Fibroblast of peridontal ligament (primary cell): ENCODE data around the gene ACAP2.
"Not testable (repeated sequence)": the region's sequence is repeated elsewhere in the genome, so short reads cannot be mapped to it uniquely, and the experiment has no call there.

Experiments used
- DNase-seq: peaks from one replicate; pipeline ENCODE4 v3.0.0-alpha.2; 2010; ENCODE audit errors: extremely low read depth

Gene ACAP2

DNA sequence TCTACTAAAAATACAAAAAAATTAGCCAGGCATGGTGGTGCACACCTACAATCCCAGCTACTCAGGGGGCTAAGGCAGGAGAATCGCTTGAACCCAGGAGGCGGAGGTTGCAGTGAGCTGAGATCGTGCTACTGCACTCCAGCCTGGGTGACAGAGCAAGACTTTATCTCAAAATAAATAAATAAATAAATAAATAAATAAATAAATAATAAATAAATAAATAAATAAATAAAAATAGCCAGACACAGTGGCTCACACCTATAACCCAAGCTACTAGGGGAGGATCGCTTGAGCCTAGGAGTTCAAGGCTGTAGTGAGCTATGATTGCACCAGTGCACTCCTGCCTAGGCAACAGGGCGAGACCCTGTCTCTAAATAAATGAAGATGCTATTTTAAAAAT lies 152.2 kb downstream of the ACAP2 start:
- not testable (repeated sequence) for DNase-seq

DNA sequence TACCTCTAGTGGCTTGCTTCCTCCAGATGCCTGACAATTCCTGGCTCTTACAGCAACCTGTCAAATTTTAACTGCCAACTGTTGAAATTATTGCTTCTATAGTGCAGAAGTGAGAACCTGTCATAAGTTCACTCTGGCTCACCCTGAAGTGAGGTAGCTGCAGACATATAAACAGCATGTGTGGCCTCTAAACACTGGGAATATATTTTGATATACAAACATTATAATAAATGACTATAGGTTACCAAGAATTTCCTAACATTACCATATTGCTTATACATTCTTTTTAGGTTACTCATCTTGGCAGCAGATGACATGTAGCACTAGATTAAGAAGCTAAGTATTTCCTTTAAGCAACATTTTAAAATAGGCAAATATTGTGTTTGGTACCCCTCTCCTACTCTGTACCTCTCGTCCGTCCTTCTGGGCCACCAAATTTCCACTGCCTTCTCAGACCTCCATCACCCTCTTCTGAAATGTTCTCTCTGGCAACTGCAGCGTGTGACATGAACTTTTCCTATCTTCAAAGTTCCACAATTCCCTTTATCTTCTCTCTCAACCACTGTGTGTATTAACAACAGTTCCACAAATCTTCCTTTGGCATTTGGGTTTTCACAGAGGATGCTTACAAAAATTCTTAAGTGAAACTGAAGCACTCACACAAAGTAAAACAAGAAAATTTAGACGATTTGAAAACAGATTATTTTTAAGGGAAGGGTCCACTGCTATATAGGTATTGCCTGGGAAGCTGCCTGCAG lies 156.5 kb downstream of the ACAP2 start:
- peak; percentile 63 for DNase-seq

DNA sequence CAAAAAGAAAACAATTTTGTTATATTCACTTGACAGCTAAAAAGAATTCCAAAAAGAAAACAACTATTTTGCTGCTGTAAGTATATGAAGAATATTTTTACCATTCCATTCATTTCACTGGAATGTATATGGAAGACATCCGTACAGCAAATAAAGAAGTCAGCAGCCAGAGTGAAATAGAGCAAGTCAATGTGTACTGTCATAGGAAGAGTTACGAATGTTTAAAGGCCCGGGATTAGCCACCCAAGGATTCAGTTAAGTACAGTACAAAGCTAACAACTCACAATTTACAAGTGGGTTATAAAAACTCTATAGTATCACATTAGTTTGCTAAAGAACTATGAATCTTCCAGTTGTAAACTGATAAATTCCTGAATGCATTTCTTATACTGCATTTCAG lies 157.4 kb downstream of the ACAP2 start:
- DNase-seq, result no peak

DNA sequence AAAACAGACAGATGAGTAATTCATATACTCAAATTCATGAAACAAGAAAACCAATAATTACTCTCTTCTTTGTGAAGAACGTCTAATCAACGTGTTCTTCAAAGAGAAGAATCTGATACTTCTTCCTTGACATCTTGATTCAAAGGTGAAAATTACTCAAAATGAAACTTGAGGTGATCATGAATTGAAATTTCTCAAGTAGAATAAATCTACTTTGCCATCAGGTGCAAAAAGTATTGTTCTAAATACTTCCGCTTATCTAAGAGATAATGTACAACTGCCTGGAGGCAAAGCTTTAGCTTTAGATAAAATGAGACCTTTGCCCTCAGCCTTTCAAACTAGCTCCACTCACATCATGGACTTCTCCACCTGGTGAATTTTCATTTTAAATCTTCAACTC lies 158.0 kb downstream of the ACAP2 start:
- no peak for DNase-seq

DNA sequence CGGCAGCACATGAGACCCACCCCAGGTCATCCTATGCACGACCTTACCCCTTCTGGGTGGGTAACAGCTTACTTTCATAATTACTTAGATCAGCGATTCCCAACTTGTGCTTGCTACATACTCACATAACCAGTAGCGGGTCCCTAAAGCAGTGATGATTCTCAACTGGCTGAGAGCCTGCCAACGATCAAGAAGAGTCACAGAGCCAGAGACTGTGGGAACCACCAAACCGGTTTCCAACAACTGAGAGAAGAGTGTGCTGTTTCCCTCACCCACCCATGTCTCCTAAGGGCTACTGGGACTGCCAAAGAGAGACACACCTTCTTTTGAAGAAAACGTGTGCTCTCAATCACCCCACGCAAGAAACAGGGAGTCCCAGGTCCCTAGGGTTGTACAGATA lies 159.9 kb downstream of the ACAP2 start:
- peak; percentile 20 for DNase-seq

DNA sequence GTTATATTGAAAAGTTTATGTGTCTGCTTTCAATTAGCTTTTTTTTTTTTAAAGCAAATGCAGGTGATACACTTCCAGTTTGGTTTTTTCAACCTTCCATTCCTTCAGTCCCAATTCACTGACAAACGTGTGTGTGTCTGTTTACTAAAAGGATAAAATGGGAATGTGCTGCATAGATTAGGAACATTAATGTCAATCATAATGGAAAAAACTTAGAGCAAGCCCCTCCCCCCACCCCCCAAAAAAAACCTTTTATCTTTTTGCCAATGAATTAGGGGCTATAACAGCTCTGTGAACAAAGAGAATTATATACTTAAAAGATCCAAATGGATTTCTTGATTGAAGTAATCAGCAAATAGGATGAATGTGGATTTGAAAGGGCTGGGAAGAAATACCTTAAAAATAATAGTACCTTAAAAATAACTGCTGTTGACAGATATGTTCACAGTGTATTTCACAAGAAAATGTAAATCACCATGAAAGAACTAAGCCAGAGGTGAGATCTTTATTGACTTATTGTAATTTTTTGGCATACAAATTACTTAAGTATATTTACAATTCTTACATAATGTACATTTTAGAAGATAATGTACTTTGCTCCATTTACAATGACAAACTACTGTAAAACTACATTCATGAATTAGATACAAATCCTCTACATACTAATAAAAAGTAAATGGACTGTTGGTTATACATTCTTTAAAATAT lies 168.4 kb downstream of the ACAP2 start:
- no peak for DNase-seq

DNA sequence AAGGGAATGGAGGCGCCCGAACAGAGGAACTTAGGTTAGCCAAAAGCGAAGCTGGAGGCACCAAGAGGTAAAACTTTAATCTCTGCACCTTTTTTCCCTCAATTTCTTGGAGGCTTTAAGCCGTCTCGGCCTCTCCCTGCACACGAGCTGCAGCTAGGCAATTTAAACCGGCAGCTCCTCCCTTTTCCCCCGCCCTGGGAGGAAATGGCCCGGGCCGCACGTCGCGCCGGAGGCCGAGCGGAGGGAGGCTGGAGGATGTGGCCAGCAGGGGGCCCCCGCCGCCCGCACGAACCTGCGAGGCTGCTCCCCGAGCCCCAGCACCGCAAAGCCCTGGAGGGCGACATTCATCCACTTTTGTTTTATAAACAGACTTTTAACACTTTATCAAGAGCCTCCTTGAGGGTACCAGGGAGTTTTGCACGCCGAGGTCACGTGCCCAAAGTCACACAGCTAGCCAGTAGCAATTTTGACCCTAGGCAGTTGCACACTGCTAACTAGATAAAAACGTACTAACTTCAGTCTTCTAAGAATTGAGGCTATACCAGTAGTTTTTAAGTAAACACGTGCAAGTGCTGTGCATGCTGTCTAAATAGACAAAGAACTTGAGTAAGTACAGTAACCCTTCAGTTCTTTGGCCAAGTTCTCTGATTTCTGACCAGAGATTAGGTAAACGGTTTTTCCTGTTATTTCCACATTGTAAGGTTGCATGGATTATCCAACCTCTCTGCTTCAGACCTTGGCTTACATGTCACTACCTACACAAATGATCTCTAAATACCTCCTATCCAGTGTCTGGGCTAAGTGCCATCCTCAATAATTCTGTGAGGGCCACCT lies 171.2 kb downstream of the ACAP2 start:
- DNase-seq, result peak; percentile 85

DNA sequence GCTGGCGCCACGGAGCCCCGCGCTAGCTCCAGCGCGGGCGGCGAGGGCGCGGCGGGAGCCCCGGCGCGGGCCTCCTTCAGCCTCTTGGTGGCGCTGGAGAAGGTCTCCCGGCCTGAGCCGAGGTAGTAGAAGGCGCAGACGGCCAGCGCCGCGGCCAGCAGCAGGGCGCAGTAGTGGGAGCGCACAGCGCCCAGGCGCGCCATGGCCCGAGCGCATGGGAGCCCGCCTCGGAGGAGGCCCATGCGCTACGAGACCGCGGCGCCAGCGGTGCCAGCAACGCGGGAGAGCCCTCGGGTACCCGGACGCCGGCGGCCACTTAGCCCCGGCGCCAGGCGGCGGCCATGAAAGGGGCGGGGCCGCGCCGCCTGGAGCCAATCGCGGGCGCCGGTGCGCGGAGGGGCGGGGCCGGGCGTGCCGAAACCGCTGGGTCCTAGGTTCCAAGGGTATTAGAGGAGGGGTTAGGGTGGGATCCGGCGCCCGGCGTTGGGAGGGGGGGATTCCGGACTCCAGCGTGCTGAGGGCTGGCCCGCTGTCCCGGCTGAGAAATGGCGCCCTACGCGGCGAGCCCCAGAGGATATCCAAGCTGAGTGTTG lies 171.9 kb downstream of the ACAP2 start, which contains the start of gene XXYLT1:
Gene XXYLT1, minus strand, starts transcription at position 343 of the 593 bp plus-strand sequence. Its CDS starts 101 bp downstream, at position 242.
- DNase-seq, result peak; percentile 71

DNA sequence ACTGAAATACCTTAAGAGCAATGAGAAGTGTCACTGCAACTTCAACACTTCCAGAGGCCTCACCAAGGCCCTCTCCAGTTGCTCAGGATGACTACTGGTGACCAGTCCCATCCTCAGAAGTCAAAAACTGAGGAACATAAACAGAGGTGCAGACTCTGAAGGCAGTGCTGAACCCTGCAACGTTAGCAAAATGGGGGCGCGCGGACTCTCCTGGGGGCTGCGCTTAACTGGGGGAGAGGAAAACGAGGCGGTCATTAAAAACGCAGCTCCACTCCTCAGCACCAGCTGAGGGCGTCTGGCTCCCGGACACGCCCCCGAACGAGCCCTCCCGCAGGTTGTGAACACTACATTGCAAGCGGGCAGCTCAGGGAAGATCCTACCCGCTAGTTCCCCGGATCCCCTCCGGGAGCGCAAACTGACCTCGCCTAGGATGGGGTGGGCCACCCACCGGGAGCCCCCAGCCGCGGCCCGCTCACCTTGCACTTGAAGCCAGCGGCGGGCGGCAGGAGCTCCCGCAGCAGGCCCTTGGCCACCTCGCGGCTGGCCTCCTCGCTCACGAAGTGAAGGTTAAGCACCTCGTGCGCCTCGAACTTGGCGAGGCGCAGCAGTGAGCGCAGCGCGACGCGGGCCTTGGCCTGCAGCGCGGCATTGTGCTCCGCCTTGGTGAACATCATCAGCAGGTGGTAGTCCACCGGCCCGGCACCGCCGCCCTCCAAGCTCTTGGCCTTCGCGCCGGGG lies 172.6 kb downstream of the ACAP2 start:
- DNase-seq, result no peak

DNA sequence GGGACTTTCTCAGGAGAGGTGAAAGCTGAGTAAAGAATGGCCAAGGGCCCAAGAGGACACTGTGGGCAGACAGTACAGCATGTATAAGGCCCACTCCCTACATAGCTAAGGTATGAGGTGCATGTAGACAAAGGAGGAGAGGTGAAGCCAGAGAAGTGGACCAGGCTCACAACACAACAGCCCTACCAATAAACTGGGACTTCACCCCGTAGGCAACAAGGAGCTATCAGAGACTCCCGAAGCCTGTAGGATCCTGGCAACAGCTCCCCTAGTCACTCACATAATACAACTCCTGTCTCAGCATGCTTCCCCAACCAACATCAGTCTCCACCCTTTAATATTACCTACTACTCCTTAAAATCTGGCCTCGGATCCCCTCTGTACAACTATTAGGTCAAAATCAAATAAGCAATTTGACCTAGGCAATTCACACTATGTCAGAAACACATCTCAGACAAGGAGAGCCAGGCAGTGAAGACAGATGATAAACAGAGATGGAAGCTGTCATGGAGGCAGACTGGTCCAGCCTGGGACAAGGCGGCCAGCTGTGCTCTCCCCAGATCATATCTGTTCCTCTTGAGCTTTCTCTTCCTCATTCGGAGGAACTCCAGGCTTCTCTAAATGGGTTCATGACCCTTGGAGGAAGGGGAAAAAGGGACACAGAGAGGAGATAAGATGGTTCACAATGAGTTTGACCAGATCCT lies 173.3 kb downstream of the ACAP2 start:
- no peak for DNase-seq

DNA sequence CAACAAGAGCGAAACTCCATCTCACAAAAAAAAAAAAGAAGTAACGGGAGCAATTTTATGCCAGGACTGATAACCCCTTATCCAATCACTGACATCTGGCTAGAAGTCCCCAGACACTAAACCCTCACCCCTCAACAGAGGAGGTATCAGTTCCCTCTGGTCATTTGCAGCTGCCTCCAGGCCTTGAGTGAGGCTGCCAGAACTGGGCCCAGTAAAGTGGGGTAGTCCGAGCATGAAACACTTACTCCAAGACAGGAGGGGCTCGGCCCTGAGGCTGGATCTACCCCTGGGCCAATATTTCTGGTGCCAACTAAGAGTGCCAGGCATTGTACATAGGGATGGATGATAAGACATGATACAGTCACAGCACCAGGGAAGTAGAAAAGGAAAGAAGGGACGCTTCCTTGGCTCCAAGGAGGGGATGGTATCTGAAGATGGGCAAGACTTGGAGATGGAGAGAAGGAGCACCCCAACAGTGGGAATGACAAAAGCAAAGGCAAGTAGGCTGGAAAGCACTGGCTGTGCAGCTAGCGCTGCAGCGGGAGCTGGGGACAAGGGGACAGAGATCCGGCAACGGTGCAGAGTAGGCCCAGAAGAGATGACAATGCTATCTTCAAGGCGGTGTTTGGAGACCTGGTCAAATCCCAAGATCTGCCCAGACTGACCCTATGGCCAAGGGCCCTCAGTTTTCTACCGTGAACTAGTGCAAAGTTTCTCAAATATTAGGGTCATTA lies 174.1 kb downstream of the ACAP2 start:
- no peak for DNase-seq

DNA sequence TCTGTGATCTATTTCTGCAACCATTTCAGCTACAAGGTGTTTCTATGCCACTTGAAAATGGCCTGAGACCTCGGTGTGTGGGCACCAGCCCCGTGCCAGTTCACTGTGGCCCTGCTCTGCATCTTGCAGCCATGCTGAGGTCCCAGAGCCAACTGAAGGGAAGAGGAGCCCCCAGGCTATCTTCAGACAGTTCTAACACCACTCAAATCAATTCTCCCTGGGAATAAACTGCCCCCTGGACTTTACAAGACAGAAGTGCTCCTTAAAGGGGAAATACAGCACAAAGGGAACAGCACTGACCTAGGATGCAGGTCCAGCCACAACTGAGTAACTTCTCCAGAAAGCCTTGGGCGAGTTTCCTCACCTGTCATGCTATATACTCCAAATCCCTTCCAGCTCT lies 175.7 kb downstream of the ACAP2 start:
- DNase-seq, result no peak

DNA sequence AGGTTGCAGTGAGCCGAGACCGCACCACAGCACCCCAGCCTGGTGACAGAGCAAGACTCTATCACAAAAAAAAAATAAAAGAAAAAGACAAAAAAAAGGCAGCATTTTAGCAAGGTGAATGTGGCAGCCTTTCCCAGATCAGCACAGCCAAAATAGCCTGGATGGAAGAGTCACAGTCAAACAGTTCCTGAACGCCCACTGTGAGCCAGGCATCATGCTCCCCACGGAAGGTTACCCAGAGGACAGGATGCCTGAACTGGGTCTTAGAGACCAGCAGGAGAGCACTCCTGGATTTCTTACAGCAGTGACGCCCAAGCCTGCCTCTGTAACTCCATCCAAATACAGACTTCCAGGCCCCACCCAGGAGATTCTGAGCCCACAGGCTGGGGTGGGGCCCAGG lies 176.4 kb downstream of the ACAP2 start:
- DNase-seq, result no peak

DNA sequence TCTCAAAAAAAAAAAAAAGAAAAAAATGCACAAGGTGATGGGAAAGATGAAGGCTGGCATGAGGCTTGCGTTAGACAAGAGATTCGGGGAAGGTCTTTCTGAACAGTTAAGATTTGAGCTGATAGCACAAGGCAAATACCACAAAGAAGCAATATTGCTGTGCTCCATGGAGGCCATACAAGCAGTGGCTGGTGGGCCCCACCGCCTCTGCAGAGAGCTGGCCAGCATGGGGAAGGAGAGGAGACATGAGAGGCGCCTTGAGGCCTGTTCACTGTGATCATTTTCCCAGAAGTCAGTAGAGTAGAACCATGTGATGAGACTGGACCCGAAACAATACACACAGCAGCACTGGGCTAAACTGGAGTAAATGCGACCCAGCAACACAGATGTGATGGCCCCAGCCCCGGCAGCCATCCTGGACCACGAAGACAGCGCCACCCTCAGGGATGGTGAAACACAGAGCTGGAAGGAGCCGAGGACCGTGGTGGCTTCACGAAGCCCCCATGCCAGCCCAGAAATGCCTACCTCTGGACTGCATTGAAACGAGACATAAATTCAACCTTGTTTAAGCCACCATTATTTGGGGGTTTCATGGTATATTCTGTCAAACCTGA lies 177.3 kb downstream of the ACAP2 start:
- DNase-seq, result no peak

DNA sequence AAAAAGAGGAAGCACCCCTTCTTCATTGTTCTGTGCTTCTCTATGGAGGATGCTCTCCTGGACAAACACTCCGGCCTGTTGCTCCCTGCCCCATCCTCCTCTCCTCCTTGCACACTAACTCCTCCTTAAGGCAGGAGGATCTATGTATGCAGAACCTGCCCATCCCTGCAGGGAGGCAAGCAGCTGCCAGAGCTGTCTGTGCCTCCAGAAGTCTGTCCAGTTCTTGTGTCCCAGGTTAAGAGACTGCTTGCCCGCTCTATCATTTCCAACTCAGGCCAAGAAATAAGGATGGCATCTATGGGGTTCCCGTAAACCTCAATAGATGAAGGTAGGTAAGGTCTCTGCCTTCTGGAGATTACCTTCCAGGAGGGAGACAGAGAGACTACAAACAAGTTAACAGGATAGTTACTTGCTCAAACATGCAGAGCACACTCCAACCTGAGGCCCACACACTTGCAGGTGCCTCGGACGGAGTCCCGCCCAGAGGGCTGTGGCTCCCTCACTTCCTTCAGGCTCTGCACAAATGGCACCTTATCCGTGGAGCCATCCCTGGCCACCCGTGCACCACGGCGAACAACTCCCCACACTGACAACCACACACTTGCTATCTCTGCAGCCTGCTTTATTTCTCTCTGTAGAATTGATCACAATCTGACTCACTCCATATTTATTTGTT lies 178.8 kb downstream of the ACAP2 start:
- DNase-seq, result no peak

DNA sequence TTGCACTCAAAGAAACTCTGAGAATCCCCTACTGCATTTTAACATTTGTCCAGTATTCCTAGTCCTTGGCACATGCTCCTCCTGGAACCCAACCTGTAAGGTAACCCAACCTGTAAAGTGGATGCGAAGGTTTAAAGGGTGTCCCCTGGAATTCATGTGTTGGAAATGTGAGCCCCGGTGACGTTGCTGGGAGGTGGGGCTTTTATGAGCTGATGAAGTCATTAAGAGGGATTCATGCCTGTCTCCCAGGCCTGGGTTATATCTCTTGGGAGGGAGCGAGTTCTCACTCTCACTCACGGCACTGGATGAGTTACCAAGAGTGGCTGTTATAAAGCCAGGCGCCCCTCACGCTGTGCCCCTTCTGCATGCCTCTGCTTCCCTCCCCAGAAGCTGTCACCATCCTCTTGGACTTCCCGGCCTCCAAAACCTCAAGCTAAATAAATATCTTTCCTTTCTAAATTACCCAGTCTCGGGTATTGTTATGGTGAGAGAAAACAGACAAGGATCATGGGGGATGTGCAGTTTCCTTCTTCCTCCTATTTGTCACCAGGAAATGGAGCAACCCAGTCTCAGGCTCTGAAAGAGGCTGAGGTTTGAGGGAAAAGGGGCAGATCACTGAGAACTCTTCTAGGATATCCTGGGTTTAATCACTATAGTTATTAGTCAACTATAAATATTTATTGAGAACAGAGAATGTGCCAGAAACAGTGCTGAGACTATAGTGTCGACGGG lies 179.5 kb downstream of the ACAP2 start:
- no peak for DNase-seq

DNA sequence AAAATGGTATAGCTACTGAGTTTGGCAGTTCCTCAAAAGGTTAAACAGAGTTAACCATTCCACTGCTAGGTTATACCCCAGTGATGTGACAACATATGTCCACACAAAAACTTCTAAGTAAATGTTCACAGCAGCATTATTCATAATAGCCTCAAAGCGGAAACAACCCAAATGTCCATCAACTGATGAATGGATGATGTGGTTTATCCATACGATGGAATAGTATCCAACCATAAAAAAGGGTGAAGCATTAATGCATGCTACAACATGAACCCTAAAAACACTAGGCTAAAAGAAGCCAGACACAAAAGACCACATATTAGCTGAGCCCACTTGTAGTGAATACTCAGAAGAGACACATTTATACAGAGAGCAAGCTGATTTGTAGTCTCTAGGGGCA lies 180.9 kb downstream of the ACAP2 start:
- DNase-seq, result no peak

DNA sequence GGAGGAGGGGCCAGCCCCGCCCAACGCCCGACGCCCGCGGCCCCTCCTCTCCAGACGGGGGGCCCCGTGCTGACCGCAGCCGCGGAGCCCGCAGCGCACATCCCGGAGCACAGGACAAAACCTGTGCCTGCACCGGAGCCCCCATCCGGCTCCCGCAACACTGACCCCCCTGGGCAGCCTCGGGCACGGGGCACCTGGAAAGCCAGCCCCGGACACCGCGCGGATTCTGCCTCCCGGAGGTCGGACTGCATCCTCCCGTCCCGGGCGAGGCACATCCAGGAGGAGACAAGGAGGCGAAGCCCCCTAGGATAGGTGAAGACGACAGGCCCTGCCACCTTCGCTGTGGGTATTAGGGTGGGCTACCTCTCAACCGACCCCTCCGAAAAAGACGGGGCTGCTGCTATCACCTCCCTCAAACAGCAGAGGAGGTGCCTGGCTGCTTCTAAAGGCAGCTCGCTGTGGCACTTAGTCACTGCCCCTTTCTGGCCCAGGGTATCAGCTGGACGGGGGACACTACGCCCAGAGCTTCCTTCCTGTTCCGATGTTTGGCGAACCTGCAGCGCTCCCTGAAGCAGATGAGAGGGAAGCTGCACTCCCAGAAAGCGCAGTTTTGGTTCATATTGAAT lies 182.4 kb downstream of the ACAP2 start:
- no peak for DNase-seq
